Thoracic aorta (tissue), 2 donors: ENCODE results near the gene DSTN. TPM values are rescaled to one million over a fixed set of nuclear protein-coding genes. Genes with fewer than 3 reads are reported as not detected.

Experiments used
- ATAC-seq: fragments of 150-250 bp; one replicate; pipeline ENCODE4 v1.8.0; 2017; ENCODE audit warnings: low read depth; ENCODE audit not compliant: insufficient number of reproducible peaks, low FRiP score
- DNase-seq: peaks from one replicate; pipeline ENCODE4 v3.0.0-alpha.2; 2020; ENCODE audit warnings: low spot score
- H3K27ac ChIP-seq, 2 donors: fragments of 200-600 bp; sonication (generic); 1 replicate in 1 of 2; 2 replicates in 1 of 2; pipeline ENCODE4 v1.5.1; 2016; ENCODE audit warnings: mild to moderate bottlenecking in 2 of 2, moderate library complexity in 2 of 2
- H3K27me3 ChIP-seq: fragments of 200-600 bp; sonication (generic); replicated peaks from 2 replicates; pipeline ENCODE4 v1.6.0; 2016; ENCODE audit warnings: mild to moderate bottlenecking; ENCODE audit not compliant: insufficient read depth
- H3K36me3 ChIP-seq: fragments of 200-600 bp; sonication (generic); one replicate; pipeline ENCODE4 v1.5.1; 2016
- H3K4me1 ChIP-seq, 2 donors: fragments of 200-600 bp; sonication (generic); 1 replicate in 1 of 2; 2 replicates in 1 of 2; pipeline versions ENCODE4 v1.5.1 to v1.6.0; 2016; ENCODE audit warnings: low read depth in 2 of 2, mild to moderate bottlenecking in 1 of 2; ENCODE audit not compliant: control insufficient read depth in 1 of 2
- H3K4me3 ChIP-seq: fragments of 200-600 bp; sonication (generic); 2 replicates; pipeline ENCODE4 v1.5.1; 2016; ENCODE audit warnings: mild to moderate bottlenecking
- H3K9me3 ChIP-seq: fragments of 200-600 bp; sonication (generic); 2 replicates; pipeline ENCODE4 v1.5.1; 2016
- CTCF ChIP-seq: fragments of 200-600 bp; sonication (generic); IDR thresholded peaks from one replicate; pipeline ENCODE4 v1.5.1; 2019; ENCODE audit warnings: antibody characterized with exemption
- total RNA-seq, 2 donors: library from RNA; depleted of rRNA; stranded (reverse); fragments of >200 nt; gene quantifications; one replicate each; pipeline versions ENCODE4 v1.1.0 to v1.2.3, GENCODE V29; 2016

The DSTN gene
- total RNA-seq, 2 donors from 2014 or later = 1,342 to 1,977 TPM

DNA sequence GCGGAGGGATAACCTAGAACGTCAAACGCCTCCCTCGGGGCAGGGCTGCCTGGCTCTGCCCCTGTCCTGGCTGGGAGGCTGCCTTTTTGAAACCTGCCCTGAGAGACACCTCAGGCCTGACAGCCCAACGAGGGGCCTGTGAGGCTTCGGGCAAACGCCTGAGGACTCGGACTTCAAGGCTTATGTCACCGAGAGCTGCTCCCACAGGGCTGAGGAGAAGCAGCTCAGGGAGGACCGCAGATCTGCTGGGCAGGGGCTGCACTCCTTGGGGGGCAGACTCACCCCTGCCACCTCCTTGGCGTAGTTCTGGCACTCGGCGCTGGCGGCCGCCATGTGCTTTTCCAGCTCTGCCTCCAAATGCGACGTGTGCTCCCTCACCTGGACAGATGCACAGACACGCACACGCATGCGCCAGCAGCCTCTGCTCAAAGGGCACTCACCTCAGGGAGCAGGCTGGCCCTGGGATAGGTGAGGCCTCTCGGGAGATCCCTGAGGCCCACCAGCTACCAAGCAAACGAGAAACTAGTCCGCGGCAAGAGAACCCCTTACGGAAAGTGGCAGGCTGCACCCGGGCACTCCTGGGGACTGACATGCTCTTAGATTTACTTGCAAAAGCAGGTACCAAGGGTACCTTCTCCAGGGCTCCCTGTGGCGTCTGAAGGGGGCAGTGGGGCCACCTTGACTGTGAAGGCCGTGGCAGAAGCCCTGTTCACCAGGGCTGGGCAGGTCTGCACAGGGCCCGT is 49.6 kb downstream of the DSTN start:
- H3K4me3 ChIP-seq = no peak overlapping the region
- no peak for ATAC-seq
- no peaks in the 10 kb centered on the region for H3K27me3 ChIP-seq
- no peak overlapping the region for H3K27ac ChIP-seq
- no peaks in the 10 kb centered on the region for H3K9me3 ChIP-seq
- H3K36me3 ChIP-seq = peaks cover 50% of the 10 kb centered on the region
- no peak for DNase-seq
- H3K4me1 ChIP-seq = peaks cover 4 to 18% of the 10 kb centered on the region in 2 donors
- TF ChIP-seq CTCF = no peak

DNA sequence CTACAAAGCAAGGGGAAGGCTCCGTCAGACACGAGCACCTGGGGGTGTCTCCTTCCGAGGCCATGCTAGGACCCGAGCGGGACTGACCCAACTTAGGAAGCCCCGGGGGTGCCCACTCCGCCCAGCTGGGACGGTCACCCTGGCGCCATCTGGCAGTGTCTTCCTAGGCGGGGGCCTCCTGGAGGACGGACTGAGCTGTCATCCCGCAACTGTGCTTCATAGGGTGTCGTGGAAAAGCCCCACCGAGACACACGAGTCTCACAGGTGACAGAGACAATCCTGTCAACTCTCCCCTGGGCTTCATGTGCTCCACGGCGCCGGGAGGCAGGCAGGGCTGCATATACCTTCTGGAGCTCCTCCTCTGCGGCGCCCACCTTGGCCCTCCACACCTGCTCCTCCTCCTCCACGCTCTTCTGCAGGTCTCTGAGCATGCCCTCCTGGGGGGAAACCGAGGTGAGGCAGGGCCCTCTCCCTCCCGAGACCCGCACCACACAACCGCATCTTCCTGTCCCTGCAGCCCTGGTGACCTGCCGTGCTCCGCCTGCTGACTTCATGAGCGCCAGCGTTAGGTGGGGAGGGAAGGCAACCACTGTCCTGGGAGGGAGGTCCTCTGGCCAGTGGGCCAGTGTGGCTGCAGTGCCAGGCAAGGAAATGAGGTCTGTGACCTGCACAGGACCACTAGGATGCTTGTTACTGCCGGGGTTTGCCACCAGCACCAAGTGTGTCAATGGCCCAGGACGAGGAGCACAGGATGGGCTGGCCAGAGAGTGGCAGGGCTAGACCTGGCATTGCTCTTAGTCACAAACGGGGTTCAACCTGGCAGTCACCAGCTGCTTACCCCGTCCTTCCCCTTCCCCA is 50.7 kb downstream of the DSTN start:
- H3K27me3 ChIP-seq = no peaks in the 10 kb centered on the region
- no peak overlapping the region for H3K27ac ChIP-seq
- H3K36me3 ChIP-seq = peaks cover 58% of the 10 kb centered on the region
- no peak for TF ChIP-seq CTCF
- H3K4me3 ChIP-seq = no peak overlapping the region
- ATAC-seq (no peak), DNase-seq (no peak)
- no peaks in the 10 kb centered on the region for H3K9me3 ChIP-seq
- peaks cover 0 to 7% of the 10 kb centered on the region in 2 donors for H3K4me1 ChIP-seq

GRCh38 chr20:17621229-17621968 is 51.5 kb downstream of the DSTN start:
- no peak overlapping the region for H3K4me3 ChIP-seq
- no peak for ATAC-seq
- no peak for TF ChIP-seq CTCF
- no peaks in the 10 kb centered on the region for H3K9me3 ChIP-seq
- H3K36me3 ChIP-seq = peaks cover 58% of the 10 kb centered on the region
- H3K27ac ChIP-seq = no peak overlapping the region
- H3K4me1 ChIP-seq = peaks cover 0 to 5% of the 10 kb centered on the region in 2 donors
- DNase-seq = no peak
- no peaks in the 10 kb centered on the region for H3K27me3 ChIP-seq

DNA sequence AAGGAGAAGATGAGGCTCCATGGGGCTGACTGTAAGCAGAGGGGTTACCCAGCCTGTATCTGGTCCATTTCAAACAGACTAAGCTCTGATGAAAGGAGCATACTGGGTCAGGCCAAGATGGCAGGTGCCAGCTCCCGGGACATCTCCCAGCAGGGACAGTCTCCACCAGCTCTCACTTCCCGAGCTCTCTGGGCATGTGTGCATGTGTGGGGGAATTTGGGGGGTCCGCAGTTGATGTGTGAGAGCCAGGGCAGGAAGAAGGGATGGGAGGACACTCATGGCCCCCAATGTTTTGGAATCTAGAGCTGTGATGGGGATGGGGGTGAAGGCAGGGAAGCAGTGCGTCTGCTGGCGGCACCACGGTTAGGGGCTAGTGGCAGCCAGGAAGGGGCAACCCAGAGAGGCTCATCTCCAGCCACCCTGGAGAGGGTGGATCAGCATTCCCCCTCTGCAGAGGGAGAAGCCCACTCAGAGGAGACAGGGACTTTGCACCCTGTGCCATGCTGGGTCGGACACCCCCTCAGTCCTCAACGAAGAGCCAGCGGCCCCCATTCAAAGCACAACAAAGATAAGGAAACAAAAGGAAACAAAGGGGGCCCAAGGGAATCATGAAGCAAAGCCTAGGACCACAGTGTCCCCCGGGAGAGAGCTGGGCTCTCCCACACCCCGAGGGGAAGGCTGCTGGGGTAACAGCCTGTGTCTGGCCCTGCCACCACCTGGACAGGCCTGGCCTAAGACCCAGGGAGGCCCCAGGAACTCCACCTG is 52.4 kb downstream of the DSTN start:
- Histone ChIP-seq H3K27ac (no peak overlapping the region), H3K4me3 (no peak overlapping the region), H3K27me3 (no peaks in the 10 kb centered on the region), H3K9me3 (no peaks in the 10 kb centered on the region), H3K36me3 (peaks cover 58% of the 10 kb centered on the region), H3K4me1 (peaks cover 0 to 5% of the 10 kb centered on the region in 2 donors)
- no peak for TF ChIP-seq CTCF
- ATAC-seq (no peak), DNase-seq (no peak)
